ENCODE data around the gene MAP4K4. TPM values are rescaled to one million over a fixed set of nuclear protein-coding genes. Genes with fewer than 3 reads are reported as not detected.
"Not testable (repeated sequence)": the region's sequence is repeated elsewhere in the genome, so short reads cannot be mapped to it uniquely, and the experiment has no call there.

Gene MAP4K4
- polyA plus RNA-seq, 1 experiment, result 158 TPM

GRCh38 chr2:101763496-101764333, 66.2 kb downstream of the MAP4K4 start:
- ChIA-PET POLR2A (interaction anchor here (1.2 kb wide), 1 partner anchor 11 kb away, joined by 3 read pairs; no protein-coding TSS in a partner anchor), CTCF (interaction anchor here (0.6 to 1.1 kb wide), 3 partner anchors 44 to 477 kb away, joined by 3 read pairs; no protein-coding TSS in a partner anchor)
- Histone ChIP-seq H3K4me3 (ENCODE audit: low read depth, low read length) (no peak overlapping the region), H3K27me3 (ENCODE audit: control insufficient read depth, insufficient read depth, low read length) (no peaks in the 10 kb centered on the region), H3K27ac (ENCODE audit: low read depth, low read length) (no peak overlapping the region), H3K9me3 (ENCODE audit: control insufficient read depth, insufficient read depth, low read length) (no peaks in the 10 kb centered on the region)
- no peak for DNase-seq (ENCODE audit: low read depth, low spot score)
- no peak for TF ChIP-seq CTCF (IDR thresholded peaks at IDR 0.05; ENCODE audit: low read depth, low read length)

- H3K4me3 ChIP-seq (ENCODE audit: low read depth, low read length), result no peak overlapping the region
- POLR2A ChIA-PET, result interaction anchor here (1.4 kb wide), 1 partner anchor 62 kb away, joined by 3 read pairs; no protein-coding TSS in a partner anchor
These were observed 68.8 kb downstream of the MAP4K4 start for GRCh38 chr2:101766337-101766736.

GRCh38 chr2:101766871-101767739, 69.6 kb downstream of the MAP4K4 start:
- POLR2A ChIA-PET, result interaction anchor here (1.1 to 1.4 kb wide), 2 partner anchors 15 to 63 kb away, joined by 3 to 4 read pairs; no protein-coding TSS in a partner anchor
- no peaks in the 10 kb centered on the region for H3K9me3 ChIP-seq (ENCODE audit: control insufficient read depth, insufficient read depth, low read length)
- peak; percentile 72 for DNase-seq (ENCODE audit: low read depth, low spot score)
- no peak overlapping the region for H3K4me3 ChIP-seq (ENCODE audit: low read depth, low read length)
- no peaks in the 10 kb centered on the region for H3K27me3 ChIP-seq (ENCODE audit: control insufficient read depth, insufficient read depth, low read length)
- CTCF ChIA-PET, result interaction anchor here (1.2 to 1.5 kb wide), 5 partner anchors 8 to 348 kb away, joined by 4 to 7 read pairs (median 5); no protein-coding TSS in a partner anchor
- TF ChIP-seq CTCF (IDR thresholded peaks at IDR 0.05; ENCODE audit: low read depth, low read length), result no peak
- peak overlapping the region; percentile 48 for H3K27ac ChIP-seq (ENCODE audit: low read depth, low read length)

More at GRCh38 chr2:101766337-101766736, 68.8 kb downstream of the MAP4K4 start:
- no peak for DNase-seq (ENCODE audit: low read depth, low spot score)
- H3K9me3 ChIP-seq (ENCODE audit: control insufficient read depth, insufficient read depth, low read length), result no peaks in the 10 kb centered on the region
- no peak for TF ChIP-seq CTCF (IDR thresholded peaks at IDR 0.05; ENCODE audit: low read depth, low read length)
- H3K27ac ChIP-seq (ENCODE audit: low read depth, low read length), result no peak overlapping the region
- H3K27me3 ChIP-seq (ENCODE audit: control insufficient read depth, insufficient read depth, low read length), result no peaks in the 10 kb centered on the region
- CTCF ChIA-PET, result interaction anchor here (1.4 kb wide), 3 partner anchors 10 to 347 kb away, joined by 4 to 6 read pairs (median 4); no protein-coding TSS in a partner anchor

GRCh38 chr2:101768556-101769220, 71.2 kb downstream of the MAP4K4 start:
- TF ChIP-seq CTCF (IDR thresholded peaks at IDR 0.05; ENCODE audit: low read depth, low read length), result no peak
- Histone ChIP-seq H3K27ac (ENCODE audit: low read depth, low read length) (no peak overlapping the region), H3K27me3 (ENCODE audit: control insufficient read depth, insufficient read depth, low read length) (no peaks in the 10 kb centered on the region), H3K4me3 (ENCODE audit: low read depth, low read length) (no peak overlapping the region), H3K9me3 (ENCODE audit: control insufficient read depth, insufficient read depth, low read length) (no peaks in the 10 kb centered on the region)
- DNase-seq (ENCODE audit: low read depth, low spot score), result no peak
- ChIA-PET POLR2A (no interaction called here), CTCF (interaction anchor here (2.2 kb wide), 1 partner anchor 11 kb away, joined by 8 read pairs; no protein-coding TSS in a partner anchor)

GRCh38 chr2:101769726-101770125, 72.2 kb downstream of the MAP4K4 start:
- H3K4me3 ChIP-seq (ENCODE audit: low read depth, low read length); DNase-seq (ENCODE audit: low read depth, low spot score); H3K9me3 ChIP-seq (ENCODE audit: control insufficient read depth, insufficient read depth, low read length); H3K27ac ChIP-seq (ENCODE audit: low read depth, low read length); H3K27me3 ChIP-seq (ENCODE audit: control insufficient read depth, insufficient read depth, low read length): not testable (repeated sequence)
- POLR2A ChIA-PET, result interaction anchor here (0.8 kb wide), 1 partner anchor 13 kb away, joined by 5 read pairs; no protein-coding TSS in a partner anchor
- CTCF ChIA-PET, result interaction anchor here (0.7 to 2.2 kb wide), 7 partner anchors 10 to 470 kb away, joined by 3 to 14 read pairs (median 4); no protein-coding TSS in a partner anchor

All from AG04450 (cell line).